Stimulated activated CD4-positive, alpha-beta T cell treated with anti-CD3 and anti-CD28 coated beads, Interleukin-4, amount 100 ng/mL, for 48 hours (primary cell): Measurements from ENCODE around the gene MRGPRX1.
"Not testable (repeated sequence)": the region's sequence is repeated elsewhere in the genome, so short reads cannot be mapped to it uniquely, and the experiment has no call there.

Experiments
- DNase-seq, 2 donors: peaks; one replicate each; pipeline ENCODE4 v3.0.0-alpha.2; 2020; ENCODE audit warnings: low read depth in 2 of 2

Gene MRGPRX1

GRCh38 chr11:18939314-18939713 is at the start of gene MRGPRX1:
Gene MRGPRX1 (minus strand): TSS chr11:18939414. CDS start chr11:18934784, 4,630 bp downstream.
- DNase-seq = no peak

GRCh38 chr11:18987454-18988231 is 48.4 kb upstream of the MRGPRX1 start:
- DNase-seq = no peak

GRCh38 chr11:18986744-18987143 is 47.5 kb upstream of the MRGPRX1 start:
- DNase-seq = no peak

GRCh38 chr11:18981897-18982296 is 42.7 kb upstream of the MRGPRX1 start:
- DNase-seq = no peak

- DNase-seq = no peak
These were observed 35.0 kb upstream of the MRGPRX1 start for GRCh38 chr11:18974192-18974591.

GRCh38 chr11:18972336-18972735 is 33.1 kb upstream of the MRGPRX1 start:
- DNase-seq = no peak

GRCh38 chr11:18969720-18970119 is 30.5 kb upstream of the MRGPRX1 start:
- DNase-seq = no peak

- no peak for DNase-seq
These were observed 19.2 kb upstream of the MRGPRX1 start for GRCh38 chr11:18958221-18958910.

- DNase-seq = no peak
These were observed 17.4 kb upstream of the MRGPRX1 start for GRCh38 chr11:18956630-18957029.

GRCh38 chr11:18936002-18936673 is 3.1 kb downstream of the MRGPRX1 start:
- no peak for DNase-seq

- DNase-seq = no peak
These were observed 4.9 kb downstream of the MRGPRX1 start for GRCh38 chr11:18934195-18934814.

GRCh38 chr11:18927550-18928322 is 11.5 kb downstream of the MRGPRX1 start:
- no peak for DNase-seq

- DNase-seq = not testable (repeated sequence)
These were observed 13.8 kb downstream of the MRGPRX1 start for GRCh38 chr11:18925426-18925825.

- DNase-seq = no peak
These were observed 26.3 kb downstream of the MRGPRX1 start for GRCh38 chr11:18912883-18913282.

GRCh38 chr11:18907391-18907790 is 31.8 kb downstream of the MRGPRX1 start:
- no peak for DNase-seq

- not testable (repeated sequence) for DNase-seq
These were observed 38.6 kb downstream of the MRGPRX1 start for GRCh38 chr11:18900637-18901036.

- not testable (repeated sequence) for DNase-seq
These were observed 39.0 kb downstream of the MRGPRX1 start for GRCh38 chr11:18900151-18900611.

- DNase-seq = not testable (repeated sequence)
These were observed 47.5 kb downstream of the MRGPRX1 start for GRCh38 chr11:18891712-18892111.

- no peak for DNase-seq
These were observed 48.6 kb downstream of the MRGPRX1 start for GRCh38 chr11:18890615-18891014.
